Ascending aorta (tissue), 2 donors: ENCODE measurements around the gene FKBP1A. TPM values are rescaled to one million over a fixed set of nuclear protein-coding genes. Genes with fewer than 3 reads are reported as not detected.

Experiments
- DNase-seq, 2 donors: peaks; one replicate each; pipeline ENCODE4 v3.0.0-alpha.2; 2019; ENCODE audit warnings: low spot score in 2 of 2
- H3K27ac ChIP-seq, 2 donors: fragments of 200-600 bp; sonication (generic); one replicate each; pipeline ENCODE4 v1.5.1; 2016 to 2017; ENCODE audit warnings: mild to moderate bottlenecking in 1 of 2
- H3K27me3 ChIP-seq: fragments of 200-600 bp; sonication (generic); one replicate; pipeline ENCODE4 v1.5.1; 2017
- H3K36me3 ChIP-seq, 2 donors: fragments of 200-600 bp; sonication (generic); one replicate each; pipeline ENCODE4 v1.5.1; 2016
- H3K4me1 ChIP-seq, 2 donors: fragments of 200-600 bp; sonication (generic); one replicate each; pipeline ENCODE4 v1.5.1; 2016 to 2017; ENCODE audit warnings: mild to moderate bottlenecking in 1 of 2
- H3K4me3 ChIP-seq, 2 donors: fragments of 200-600 bp; sonication (generic); one replicate each; pipeline ENCODE4 v1.5.1; 2016 to 2017; ENCODE audit warnings: mild to moderate bottlenecking in 1 of 2
- H3K9me3 ChIP-seq, 2 donors: fragments of 200-600 bp; sonication (generic); one replicate each; pipeline ENCODE4 v1.5.1; 2016
- intact Hi-C: fragments of 100-400 bp; cut with DNase I; formaldehyde crosslinking; loops from one replicate; pipeline ENCODE4 v1.15.1; 2023
- total RNA-seq: library from RNA; depleted of rRNA; stranded (reverse); fragments of >200 nt; gene quantifications from one replicate; pipeline ENCODE4 v1.1.0, GENCODE V29; 2016
- TF ChIP-seq, protein P1 (sequence below), 3 experiments: fragments of 200-600 bp in 2 of 3; fragments of 450-650 bp in 1 of 3; sonication (generic) in 2 of 3; IDR thresholded peaks; one replicate each; pipeline ENCODE4 v1.5.1; 2016 to 2019; ENCODE audit warnings: antibody characterized with exemption in 3 of 3, mild to moderate bottlenecking in 1 of 3, moderate library complexity in 1 of 3

The FKBP1A gene
- total RNA-seq, 1 donor from 2014 or later: 202 TPM

DNA sequence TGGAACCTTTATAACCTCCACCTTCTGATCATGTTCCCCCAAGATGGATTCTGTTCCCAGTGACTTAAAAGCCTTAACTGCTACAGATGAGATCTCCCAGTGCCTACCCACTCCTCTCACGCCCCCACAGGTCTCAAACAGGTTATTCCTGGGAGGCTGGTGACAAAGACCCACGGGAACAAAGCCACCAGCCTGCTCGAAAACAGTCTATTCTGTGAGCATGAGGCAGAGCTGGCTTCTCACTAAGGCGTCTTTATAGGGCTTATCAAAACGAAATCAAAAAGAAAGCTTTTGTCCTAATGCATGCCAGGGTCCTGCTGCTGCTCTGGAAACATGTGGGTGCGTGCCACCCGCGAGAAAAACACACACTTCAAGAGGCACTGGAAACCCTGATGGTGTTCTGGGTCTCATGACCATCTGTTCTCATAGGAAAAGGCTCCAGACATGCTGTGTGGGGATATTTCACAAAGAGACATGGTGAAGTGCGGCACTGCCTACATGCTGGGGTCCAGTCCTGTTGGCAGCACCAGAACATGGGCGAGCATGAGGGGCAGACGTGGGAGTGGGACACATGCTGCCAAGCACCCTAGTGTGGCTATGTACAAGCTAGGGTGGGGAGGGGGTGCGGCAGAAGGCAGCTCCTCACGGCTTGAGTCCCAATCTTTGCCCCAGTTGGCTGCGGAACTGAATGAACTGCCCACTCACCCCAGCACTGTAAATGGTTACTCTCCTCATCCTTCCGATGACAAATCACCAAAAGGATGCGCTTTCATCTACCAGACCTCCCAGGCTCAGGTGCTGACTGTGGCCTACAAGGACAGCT, 2.1 kb downstream of the FKBP1A start:
- Histone ChIP-seq H3K27ac (peak overlapping the region; percentile 84 to 86), H3K27me3 (no peaks in the 10 kb centered on the region), H3K4me3 (peak overlapping the region; percentile 80 to 92), H3K4me1 (peaks cover 13 to 41% of the 10 kb centered on the region in 2 donors), H3K36me3 (no peaks in the 10 kb centered on the region), H3K9me3 (no peaks in the 10 kb centered on the region)
- intact Hi-C loops: loop anchor here (10.0 kb wide), 2 partner anchors 736 to 1066 kb away; partner anchors contain the start of genes SOX12 and SRXN1
- TF ChIP-seq, protein P1, sequence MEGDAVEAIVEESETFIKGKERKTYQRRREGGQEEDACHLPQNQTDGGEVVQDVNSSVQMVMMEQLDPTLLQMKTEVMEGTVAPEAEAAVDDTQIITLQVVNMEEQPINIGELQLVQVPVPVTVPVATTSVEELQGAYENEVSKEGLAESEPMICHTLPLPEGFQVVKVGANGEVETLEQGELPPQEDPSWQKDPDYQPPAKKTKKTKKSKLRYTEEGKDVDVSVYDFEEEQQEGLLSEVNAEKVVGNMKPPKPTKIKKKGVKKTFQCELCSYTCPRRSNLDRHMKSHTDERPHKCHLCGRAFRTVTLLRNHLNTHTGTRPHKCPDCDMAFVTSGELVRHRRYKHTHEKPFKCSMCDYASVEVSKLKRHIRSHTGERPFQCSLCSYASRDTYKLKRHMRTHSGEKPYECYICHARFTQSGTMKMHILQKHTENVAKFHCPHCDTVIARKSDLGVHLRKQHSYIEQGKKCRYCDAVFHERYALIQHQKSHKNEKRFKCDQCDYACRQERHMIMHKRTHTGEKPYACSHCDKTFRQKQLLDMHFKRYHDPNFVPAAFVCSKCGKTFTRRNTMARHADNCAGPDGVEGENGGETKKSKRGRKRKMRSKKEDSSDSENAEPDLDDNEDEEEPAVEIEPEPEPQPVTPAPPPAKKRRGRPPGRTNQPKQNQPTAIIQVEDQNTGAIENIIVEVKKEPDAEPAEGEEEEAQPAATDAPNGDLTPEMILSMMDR (IDR thresholded peaks at IDR 0.05): no peak
- no peak for DNase-seq

DNA sequence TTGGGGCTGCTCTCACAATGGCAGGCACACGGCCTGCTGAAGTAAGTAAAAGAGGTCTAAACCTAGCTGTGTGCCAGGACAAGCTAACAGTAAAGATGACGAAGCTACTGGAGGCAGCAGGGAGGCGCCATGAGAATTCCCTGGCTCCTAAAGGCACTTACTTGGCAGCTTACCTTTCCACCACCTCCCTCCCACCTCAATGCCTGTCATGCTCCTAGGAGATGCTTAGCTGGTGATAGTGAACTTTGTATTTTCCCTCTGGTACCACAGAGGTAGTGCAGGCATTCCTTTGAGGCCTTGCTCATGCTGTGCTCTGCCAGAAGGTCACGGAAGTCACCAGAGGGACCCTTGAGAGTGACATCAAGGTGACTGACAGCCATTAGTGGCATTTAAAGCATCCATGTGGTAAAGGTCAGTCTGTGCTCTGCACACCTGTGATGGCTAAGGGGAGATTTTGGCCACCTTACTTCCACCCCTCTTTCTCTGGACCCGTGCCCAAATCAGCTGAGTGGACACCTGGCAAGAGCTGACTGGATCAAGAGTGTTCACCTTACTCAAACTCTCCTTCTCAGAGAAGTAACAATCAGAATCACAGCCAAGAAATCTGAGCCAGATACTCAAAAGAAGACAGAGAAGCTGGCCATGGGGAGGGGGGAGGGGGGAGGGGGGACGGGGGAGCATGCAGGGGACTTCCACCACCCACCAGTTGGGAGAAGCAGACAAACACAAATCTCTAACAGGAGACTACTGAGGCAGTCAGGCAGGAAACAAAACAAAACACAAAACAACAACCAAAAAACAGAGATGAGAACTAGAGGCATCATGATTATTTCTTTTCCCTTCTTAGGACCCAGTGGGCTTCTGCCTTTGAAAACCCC, 2.9 kb downstream of the FKBP1A start:
- TF ChIP-seq, protein P1 (IDR thresholded peaks at IDR 0.05): no peak
- peak overlapping the region in 1 of 2 donors; percentile 29 for H3K4me3 ChIP-seq
- H3K4me1 ChIP-seq: peaks cover 13 to 41% of the 10 kb centered on the region in 2 donors
- no peaks in the 10 kb centered on the region for H3K27me3 ChIP-seq
- H3K9me3 ChIP-seq: no peaks in the 10 kb centered on the region
- H3K27ac ChIP-seq: peak overlapping the region; percentile 84 to 86
- intact Hi-C loops: loop anchor here (10.0 kb wide), 2 partner anchors 735 to 1065 kb away; partner anchors contain the start of genes SOX12 and SRXN1
- DNase-seq: no peak
- no peaks in the 10 kb centered on the region for H3K36me3 ChIP-seq

DNA sequence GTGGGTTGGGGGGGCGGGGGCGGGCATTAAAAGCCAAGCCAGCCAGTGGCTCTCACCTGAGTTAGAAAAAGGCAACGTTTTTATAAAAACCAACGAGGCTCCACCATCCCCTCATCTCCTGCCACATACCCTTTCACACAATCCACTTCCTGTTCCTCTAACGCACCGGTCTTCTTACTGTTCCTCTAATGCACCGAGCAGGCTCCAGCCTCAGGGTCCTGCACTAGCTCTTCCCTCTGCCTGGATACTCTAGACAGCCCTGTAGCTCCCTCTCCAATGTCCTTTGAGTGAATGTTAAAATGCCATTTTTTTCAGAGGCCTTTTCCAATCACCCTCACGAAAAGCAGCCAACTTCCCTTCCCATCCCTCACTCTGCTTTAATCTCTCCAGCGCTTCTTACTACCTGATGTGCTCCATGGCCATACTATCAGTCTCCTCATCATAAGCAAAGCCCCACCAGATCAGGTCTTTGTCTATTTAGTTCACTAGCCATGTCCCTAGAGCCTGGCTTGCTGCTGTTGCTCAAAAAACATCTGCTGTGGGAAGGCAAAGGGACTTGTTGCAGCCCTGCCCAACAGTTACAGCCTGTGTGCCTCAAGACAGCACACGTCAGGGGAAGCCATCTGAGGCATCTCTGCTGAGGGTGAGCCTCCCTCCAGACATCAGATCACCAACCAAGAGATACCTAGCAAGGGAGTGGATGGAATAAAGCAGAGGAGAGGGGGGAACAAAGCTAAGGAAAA, 3.9 kb downstream of the FKBP1A start:
- no peak for DNase-seq
- intact Hi-C loops: no loop called here
- Histone ChIP-seq H3K27me3 (no peaks in the 10 kb centered on the region), H3K36me3 (no peaks in the 10 kb centered on the region), H3K9me3 (no peaks in the 10 kb centered on the region), H3K27ac (peak overlapping the region; percentile 43 to 84), H3K4me3 (peak overlapping the region in 1 of 2 donors; percentile 29), H3K4me1 (peaks cover 13 to 41% of the 10 kb centered on the region in 2 donors)
- TF ChIP-seq, protein P1 (IDR thresholded peaks at IDR 0.05): no peak

DNA sequence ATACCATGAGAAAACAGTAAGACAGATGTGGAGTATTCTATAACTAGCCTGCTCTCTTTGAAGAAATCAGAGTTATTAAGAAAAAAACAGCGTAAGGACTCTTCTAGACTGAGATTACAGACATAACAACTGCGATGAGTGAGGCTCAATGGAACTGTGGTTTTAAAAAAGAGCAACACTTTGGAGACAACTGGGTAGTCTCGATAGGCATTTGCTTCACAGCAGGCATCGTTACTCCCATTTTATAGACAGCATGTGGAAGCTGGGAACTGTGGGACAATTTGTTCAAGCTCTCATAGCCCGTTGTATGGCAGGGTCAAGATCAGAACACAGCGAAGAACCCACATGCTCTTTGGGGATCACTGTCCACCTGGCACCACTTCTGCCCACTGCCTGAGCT, 4.6 kb downstream of the FKBP1A start:
- intact Hi-C loops: no loop called here
- TF ChIP-seq, protein P1 (IDR thresholded peaks at IDR 0.05): no peak
- H3K36me3 ChIP-seq: no peaks in the 10 kb centered on the region
- no peak for DNase-seq
- no peaks in the 10 kb centered on the region for H3K9me3 ChIP-seq
- no peak overlapping the region for H3K4me3 ChIP-seq
- no peaks in the 10 kb centered on the region for H3K27me3 ChIP-seq
- peaks cover 10 to 41% of the 10 kb centered on the region in 2 donors for H3K4me1 ChIP-seq
- H3K27ac ChIP-seq: no peak overlapping the region

DNA sequence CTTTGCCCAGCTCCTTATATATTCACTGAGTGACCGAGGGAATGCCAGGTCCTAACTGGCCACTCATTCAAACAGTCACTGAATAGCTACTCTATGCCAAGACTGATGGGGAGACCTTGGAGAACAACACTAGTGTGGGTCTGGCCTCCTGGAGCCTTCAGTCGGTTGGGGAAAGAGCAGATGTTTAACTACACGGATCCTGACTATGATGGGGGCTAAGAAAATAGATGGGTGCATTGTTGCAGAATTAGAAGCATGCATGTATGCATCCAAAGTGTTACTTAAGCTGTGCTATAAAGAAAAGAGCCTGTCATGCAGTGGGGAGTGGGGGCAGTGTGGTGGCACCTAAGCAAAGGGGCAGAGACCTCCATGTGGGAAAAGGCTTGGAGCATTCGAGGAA, 6.5 kb downstream of the FKBP1A start:
- Histone ChIP-seq H3K4me3 (no peak overlapping the region), H3K9me3 (no peaks in the 10 kb centered on the region), H3K4me1 (peaks cover 21 to 54% of the 10 kb centered on the region in 2 donors), H3K27ac (no peak overlapping the region), H3K27me3 (no peaks in the 10 kb centered on the region), H3K36me3 (no peaks in the 10 kb centered on the region)
- TF ChIP-seq, protein P1 (IDR thresholded peaks at IDR 0.05): no peak
- no peak for DNase-seq
- intact Hi-C loops: no loop called here
